Uterus (tissue), 2 donors: ENCODE results near the gene USP50.

Source experiments
- CTCF ChIP-seq, 4 experiments: fragments of 200-600 bp in 2 of 4; fragments of 450-650 bp in 2 of 4; sonication (generic) in 2 of 4; IDR thresholded peaks; one replicate each; pipeline ENCODE4 v1.5.1; 2016 to 2019; ENCODE audit warnings: antibody characterized with exemption in 4 of 4, mild to moderate bottlenecking in 2 of 4, moderate library complexity in 1 of 4
- POLR2A ChIP-seq, 2 donors: fragments of 450-650 bp; IDR thresholded peaks; one replicate each; pipeline ENCODE4 v1.6.1; 2016; ENCODE audit warnings: antibody characterized with exemption in 2 of 2, mild to moderate bottlenecking in 1 of 2, moderate library complexity in 1 of 2

GRCh38 chr15:50546566-50546965, at the start of gene USP50:
- TF ChIP-seq CTCF (IDR thresholded peaks at IDR 0.05) (no peak), POLR2A (IDR thresholded peaks at IDR 0.05) (no peak)
